ENCODE data around the gene FERMT3.

GRCh38 chr11:64260147-64260708 lies 53.7 kb downstream of the FERMT3 start:
- TF ChIP-seq, protein P1, sequence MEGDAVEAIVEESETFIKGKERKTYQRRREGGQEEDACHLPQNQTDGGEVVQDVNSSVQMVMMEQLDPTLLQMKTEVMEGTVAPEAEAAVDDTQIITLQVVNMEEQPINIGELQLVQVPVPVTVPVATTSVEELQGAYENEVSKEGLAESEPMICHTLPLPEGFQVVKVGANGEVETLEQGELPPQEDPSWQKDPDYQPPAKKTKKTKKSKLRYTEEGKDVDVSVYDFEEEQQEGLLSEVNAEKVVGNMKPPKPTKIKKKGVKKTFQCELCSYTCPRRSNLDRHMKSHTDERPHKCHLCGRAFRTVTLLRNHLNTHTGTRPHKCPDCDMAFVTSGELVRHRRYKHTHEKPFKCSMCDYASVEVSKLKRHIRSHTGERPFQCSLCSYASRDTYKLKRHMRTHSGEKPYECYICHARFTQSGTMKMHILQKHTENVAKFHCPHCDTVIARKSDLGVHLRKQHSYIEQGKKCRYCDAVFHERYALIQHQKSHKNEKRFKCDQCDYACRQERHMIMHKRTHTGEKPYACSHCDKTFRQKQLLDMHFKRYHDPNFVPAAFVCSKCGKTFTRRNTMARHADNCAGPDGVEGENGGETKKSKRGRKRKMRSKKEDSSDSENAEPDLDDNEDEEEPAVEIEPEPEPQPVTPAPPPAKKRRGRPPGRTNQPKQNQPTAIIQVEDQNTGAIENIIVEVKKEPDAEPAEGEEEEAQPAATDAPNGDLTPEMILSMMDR (conservative IDR thresholded peaks at IDR 0.05 in 1 of 2, IDR thresholded peaks at IDR 0.05 in 1 of 2; ENCODE audit: low read depth in 1 of 2, low read length in 2 of 2): no peak
- no peak for TF ChIP-seq EZH2 (IDR thresholded peaks at IDR 0.05; ENCODE audit: low read length, missing control alignments)

All from fibroblast of lung (primary cell).